GM12801 (cell line): ENCODE results near the gene FAM222A.

Source experiments
- CTCF ChIP-seq: IDR thresholded peaks from one replicate; pipeline ENCODE4 v1.5.1; 2011; ENCODE audit warnings: control low read depth; ENCODE audit not compliant: insufficient read length; ENCODE audit errors: extremely low read depth

FAM222A gene

DNA sequence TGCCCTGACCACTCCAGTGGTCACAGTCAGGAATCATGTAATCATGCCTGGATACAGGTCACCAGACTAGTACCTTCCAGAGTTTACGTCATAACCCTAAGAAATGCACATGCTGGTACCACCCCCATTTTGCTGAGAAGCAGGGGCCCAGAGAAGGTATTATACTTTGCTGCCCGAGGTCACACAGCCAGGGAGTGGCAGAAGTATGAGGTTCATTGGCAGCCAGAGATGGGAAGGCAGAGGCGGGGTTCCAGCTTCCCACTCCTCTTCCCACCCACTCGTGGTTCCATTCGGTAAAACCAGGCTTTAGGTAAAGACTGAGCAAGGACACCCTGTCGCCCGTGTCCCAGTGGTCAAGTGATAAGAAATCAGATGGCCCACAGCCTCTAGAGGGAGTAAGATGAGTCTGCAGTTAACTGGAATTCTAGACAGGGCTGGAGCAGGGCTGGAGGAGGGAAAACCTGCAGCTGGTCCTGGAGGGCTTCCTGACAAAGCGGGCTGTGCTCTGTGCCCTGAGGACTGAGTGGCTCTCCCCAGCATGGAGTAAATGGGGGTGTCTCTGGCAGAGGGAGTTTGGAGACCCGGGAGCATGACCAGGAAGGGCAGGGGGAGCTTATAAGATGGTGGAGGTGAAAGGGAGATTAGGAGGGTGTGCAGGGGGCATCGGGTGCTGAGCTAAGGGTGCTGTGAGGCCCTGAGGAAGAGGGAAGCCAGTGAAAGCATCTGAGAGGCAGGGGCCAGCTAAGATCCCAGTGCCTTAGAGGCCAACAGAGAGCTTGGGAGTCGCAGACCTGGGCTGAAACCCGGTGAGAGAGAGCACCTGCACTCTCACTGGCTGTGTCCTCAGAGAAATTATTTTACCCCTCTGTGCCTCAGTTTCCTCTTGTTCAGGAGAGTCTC lies 5.7 kb downstream of the FAM222A start:
- TF ChIP-seq CTCF: no peak

GRCh38 chr12:109720152-109720856 lies 6.7 kb downstream of the FAM222A start:
- no peak for TF ChIP-seq CTCF

DNA sequence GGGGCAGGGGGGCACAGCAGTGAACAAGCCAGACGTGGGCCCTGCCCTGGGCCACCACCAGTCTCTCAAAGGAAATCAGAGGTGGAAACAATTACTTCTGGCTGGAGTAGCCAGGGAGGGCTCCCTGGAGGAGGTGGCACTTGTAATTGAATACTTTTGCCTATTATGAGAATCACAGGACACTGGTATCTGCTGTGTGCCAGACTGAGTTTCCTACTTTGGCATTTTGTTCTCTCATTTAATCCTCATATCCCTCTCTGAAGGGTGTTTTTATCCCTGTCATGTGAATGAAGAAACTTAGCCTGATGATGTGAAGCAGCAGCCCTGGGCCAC lies 7.2 kb downstream of the FAM222A start:
- no peak for TF ChIP-seq CTCF

DNA sequence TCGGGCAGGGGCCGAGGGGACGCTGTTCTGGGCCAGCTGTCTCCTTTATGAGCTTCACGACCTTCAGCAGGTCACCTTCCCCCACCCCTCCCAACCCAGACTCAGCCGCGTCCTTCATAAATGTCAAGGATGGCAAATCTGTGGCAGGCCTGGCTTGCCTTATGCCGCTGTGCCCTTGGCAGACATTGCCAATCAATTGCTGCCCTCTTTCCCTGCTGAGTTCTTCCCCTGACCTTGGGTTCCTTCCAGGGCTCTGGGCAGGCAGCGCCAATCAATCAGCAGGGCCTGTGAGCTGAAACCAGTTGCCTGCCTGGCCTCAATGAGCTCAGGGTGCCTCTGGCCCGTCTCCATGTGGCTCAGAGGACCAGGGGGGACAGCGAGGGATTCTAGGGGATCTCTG lies 7.7 kb downstream of the FAM222A start:
- TF ChIP-seq CTCF: no peak

DNA sequence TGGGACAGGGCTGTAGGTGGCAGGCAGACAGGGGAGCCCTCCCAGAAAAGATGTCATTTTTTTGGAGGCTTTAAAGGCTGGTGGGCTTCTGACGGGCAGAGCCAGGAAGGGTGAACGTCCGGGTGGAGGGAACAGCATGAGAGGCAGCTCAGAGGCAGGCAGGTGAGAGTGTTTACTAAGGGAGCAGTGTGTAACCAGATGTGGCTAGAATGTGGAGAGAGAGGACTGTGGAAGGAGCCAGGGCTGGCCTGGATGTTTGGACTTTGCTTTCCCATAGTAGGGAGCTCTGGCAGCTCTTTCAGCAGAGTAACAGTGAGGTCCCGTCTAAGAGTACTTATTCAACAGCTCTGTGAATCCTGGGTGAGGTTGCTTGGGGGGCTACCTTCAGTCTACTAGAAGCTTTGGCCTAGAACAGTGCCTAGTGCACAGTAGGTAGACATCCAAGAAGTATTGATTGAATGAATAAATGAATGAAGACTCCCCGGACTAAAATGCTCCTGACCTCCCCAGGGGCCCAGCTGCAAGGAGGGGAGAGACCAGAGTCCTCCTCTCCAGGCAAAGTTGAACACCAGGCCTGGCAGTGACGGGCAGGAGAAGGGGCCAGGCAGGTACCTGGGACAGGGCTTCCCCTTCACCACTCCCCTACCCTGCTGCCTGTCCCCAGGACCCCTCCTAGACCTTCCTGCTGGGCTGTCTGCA lies 8.5 kb downstream of the FAM222A start:
- no peak for TF ChIP-seq CTCF

- TF ChIP-seq CTCF: no peak
These were observed 9.1 kb downstream of the FAM222A start for GRCh38 chr12:109722721-109723094.

DNA sequence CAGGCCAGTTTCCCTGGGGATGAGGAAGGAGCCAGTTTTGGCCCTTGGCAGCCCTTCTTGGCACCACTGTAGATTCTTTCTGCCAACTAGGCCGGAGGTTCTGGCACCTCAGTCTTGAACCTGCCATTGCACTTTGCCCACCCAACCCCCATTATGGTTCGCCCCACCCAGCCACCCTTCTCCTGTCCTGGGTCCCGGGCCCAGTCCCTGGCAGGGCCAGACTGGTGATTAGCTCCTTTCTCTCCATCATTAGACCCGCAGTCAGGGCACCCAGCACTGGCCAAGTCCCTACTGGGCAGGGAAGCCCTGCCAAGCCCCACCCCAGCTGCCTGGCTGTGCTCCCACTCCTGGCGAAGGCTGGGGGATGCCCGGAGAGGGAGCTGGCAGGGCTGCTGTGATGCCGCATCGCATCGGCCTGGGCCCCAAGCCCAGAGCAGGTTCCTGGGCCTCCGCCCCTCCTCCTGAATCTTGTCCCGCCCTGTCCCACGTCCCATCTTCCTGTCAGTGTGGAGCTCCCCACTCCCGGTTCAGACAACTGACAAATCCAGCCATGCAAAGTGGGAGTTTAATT lies 9.8 kb downstream of the FAM222A start:
- TF ChIP-seq CTCF: no peak
